BE2C (cell line): Measurements from ENCODE around the gene PAPLN.

Experiments
- DNase-seq: peaks from one replicate; pipeline ENCODE4 v3.0.0-alpha.2; 2020
- H3K27me3 ChIP-seq: fragments of 250-450 bp; sonication (Bioruptor Pico); 2 replicates; pipeline ENCODE4 v1.5.1; 2020; ENCODE audit warnings: mild to moderate bottlenecking
- H3K36me3 ChIP-seq: fragments of 250-450 bp; sonication (Bioruptor Pico); 2 replicates; pipeline ENCODE4 v1.5.1; 2020; ENCODE audit warnings: mild to moderate bottlenecking
- H3K4me1 ChIP-seq: fragments of 250-450 bp; sonication (Bioruptor Pico); 2 replicates; pipeline ENCODE4 v1.5.1; 2020
- H3K4me3 ChIP-seq: 2 replicates; pipeline ENCODE4 v1.5.1; 2011; ENCODE audit warnings: low read depth, low read length
- H3K9me3 ChIP-seq: fragments of 250-450 bp; sonication (Bioruptor Pico); 2 replicates; pipeline ENCODE4 v1.5.1; 2020
- TF ChIP-seq, protein P1 (sequence below): IDR thresholded peaks from 2 replicates; pipeline ENCODE4 v1.5.1; 2012; ENCODE audit warnings: mild to moderate bottlenecking, low read depth, low read length

The PAPLN gene

DNA sequence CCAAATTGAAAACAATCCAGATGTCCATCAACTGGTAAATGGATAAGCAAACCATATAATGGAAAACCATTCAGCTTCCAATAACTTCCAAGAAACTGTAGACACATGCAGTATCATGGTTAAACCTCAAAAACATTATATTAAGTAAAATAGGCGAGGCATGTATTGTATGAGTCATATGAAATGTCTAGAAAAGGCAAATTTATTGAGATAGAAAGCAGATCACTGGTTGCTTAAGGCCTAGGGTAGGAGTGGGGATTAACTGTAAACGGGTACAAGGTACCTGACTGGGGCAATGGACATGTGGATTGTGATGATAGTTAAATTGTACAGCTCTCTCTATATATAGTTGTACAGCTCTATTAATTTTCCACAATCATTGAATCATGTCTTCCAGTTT lies 21.3 kb upstream of the PAPLN start:
- DNase-seq, result no peak
- TF ChIP-seq, protein P1, sequence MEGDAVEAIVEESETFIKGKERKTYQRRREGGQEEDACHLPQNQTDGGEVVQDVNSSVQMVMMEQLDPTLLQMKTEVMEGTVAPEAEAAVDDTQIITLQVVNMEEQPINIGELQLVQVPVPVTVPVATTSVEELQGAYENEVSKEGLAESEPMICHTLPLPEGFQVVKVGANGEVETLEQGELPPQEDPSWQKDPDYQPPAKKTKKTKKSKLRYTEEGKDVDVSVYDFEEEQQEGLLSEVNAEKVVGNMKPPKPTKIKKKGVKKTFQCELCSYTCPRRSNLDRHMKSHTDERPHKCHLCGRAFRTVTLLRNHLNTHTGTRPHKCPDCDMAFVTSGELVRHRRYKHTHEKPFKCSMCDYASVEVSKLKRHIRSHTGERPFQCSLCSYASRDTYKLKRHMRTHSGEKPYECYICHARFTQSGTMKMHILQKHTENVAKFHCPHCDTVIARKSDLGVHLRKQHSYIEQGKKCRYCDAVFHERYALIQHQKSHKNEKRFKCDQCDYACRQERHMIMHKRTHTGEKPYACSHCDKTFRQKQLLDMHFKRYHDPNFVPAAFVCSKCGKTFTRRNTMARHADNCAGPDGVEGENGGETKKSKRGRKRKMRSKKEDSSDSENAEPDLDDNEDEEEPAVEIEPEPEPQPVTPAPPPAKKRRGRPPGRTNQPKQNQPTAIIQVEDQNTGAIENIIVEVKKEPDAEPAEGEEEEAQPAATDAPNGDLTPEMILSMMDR, result no peak
- Histone ChIP-seq H3K27me3 (no peaks in the 10 kb centered on the region), H3K4me1 (no peaks in the 10 kb centered on the region), H3K9me3 (no peaks in the 10 kb centered on the region), H3K4me3 (no peak overlapping the region), H3K36me3 (peaks cover 7% of the 10 kb centered on the region)

DNA sequence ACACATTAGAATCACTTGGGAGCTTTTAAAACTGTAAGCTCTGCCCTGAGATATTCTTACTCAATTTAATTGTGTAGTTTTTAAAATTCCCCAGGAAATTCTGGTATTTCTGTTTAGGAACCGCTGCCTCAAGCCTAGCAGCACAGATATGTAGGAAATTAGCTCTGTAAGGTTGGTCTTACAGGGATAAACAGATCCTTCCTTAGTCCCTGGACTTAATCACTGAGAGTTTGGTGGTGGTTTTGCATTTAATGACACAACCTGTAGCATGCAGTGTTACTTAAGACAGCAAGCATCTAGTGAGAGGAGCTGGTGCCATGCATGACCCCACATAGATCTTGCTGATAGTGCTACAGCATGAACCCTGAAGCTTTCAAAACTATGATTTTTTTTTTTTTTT lies 19.9 kb upstream of the PAPLN start:
- H3K4me3 ChIP-seq, result no peak overlapping the region
- DNase-seq, result no peak
- TF ChIP-seq, protein P1, result no peak
- no peaks in the 10 kb centered on the region for H3K4me1 ChIP-seq
- peaks cover 7% of the 10 kb centered on the region for H3K36me3 ChIP-seq
- H3K27me3 ChIP-seq, result no peaks in the 10 kb centered on the region
- no peaks in the 10 kb centered on the region for H3K9me3 ChIP-seq

DNA sequence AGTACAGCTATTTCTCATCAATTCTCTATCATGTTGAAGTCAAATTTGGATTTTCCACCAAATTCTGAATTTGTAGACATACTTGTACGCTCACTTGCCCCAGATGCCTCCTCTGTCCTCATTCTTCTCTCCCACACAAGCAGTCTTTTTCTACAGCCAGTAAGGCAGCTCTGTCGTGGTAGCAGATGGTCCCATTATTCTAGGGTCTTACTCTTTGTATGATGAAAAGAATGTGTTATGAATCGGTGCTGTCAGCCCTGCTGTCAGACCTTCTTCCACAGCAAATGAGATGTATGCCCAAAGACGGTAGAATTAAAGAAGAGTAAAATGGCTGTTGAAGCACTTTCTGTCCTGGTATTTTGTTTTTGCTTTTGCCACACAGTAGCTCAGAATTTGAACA lies 17.2 kb upstream of the PAPLN start:
- no peaks in the 10 kb centered on the region for H3K27me3 ChIP-seq
- H3K36me3 ChIP-seq, result peaks cover 7% of the 10 kb centered on the region
- H3K4me1 ChIP-seq, result no peaks in the 10 kb centered on the region
- TF ChIP-seq, protein P1, result no peak
- no peak for DNase-seq
- no peak overlapping the region for H3K4me3 ChIP-seq
- no peaks in the 10 kb centered on the region for H3K9me3 ChIP-seq

DNA sequence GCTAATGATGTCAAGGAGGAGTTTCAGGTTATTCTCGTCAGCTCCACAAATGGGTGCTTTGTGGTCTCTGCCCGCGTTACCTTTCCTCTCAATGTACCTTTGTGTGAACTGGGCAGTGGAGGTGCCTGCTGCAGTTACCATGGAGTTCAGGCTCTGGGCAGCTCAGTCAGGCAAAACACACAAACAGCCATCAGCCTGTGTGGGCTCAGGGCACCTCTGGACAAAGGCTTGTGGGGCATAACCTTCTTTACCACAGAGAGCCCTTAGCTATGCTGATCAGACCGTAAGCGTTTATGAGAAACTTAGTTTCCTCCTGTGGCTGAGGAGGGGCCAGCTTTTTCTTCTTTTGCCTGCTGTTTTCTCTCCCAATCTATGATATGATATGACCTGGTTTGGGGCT lies 16.7 kb upstream of the PAPLN start:
- Histone ChIP-seq H3K4me3 (no peak overlapping the region), H3K4me1 (no peaks in the 10 kb centered on the region), H3K27me3 (no peaks in the 10 kb centered on the region), H3K36me3 (peaks cover 7% of the 10 kb centered on the region), H3K9me3 (no peaks in the 10 kb centered on the region)
- no peak for DNase-seq
- TF ChIP-seq, protein P1, result no peak

DNA sequence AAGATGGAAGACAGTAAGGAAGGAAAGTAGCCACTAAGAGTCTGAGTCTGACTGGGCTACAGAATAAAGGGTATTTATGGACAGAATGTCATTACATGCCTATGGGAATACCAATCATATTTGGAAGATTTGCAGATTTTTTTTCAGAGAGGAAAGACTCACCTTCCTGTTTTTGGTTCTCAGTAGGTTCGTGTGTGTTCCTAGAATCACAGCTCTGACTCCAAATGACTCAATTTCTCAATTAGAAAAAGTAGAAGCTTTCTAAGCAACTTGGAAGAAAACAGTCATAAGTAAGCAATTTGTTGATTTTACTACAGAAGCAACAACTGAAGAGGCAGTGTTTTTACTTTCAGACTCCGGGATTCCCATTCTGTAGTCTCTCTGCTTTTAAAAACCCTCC lies 15.4 kb upstream of the PAPLN start:
- DNase-seq, result no peak
- H3K4me1 ChIP-seq, result no peaks in the 10 kb centered on the region
- H3K4me3 ChIP-seq, result no peak overlapping the region
- TF ChIP-seq, protein P1, result no peak
- H3K9me3 ChIP-seq, result no peaks in the 10 kb centered on the region
- H3K27me3 ChIP-seq, result no peaks in the 10 kb centered on the region
- peaks cover 6% of the 10 kb centered on the region for H3K36me3 ChIP-seq

DNA sequence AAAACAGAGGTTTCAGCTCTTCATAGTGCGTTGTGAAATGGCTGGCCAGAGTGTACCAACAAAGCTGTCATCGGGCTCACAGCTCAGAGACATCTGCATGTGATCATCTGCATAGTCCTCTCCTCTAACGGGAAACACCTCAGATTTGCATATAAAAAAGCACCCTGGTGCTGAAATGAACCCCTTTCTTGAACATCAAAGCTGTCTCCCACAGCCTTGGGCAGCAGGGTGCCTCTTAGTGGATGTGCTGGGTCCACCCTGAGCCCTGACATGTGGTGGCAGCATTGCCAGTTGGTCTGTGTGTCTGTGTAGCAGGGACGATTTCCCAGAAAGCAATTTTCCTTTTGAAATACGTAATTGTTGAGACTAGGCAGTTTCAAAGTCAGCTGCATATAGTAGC lies 14.3 kb upstream of the PAPLN start:
- H3K4me3 ChIP-seq, result no peak overlapping the region
- TF ChIP-seq, protein P1, result no peak
- H3K9me3 ChIP-seq, result no peaks in the 10 kb centered on the region
- no peaks in the 10 kb centered on the region for H3K36me3 ChIP-seq
- peaks cover 2% of the 10 kb centered on the region; the same call in 1 of the 2 replicates for H3K4me1 ChIP-seq
- no peaks in the 10 kb centered on the region for H3K27me3 ChIP-seq
- no peak for DNase-seq
